ENCODE measurements around the gene SOX6.

DNA sequence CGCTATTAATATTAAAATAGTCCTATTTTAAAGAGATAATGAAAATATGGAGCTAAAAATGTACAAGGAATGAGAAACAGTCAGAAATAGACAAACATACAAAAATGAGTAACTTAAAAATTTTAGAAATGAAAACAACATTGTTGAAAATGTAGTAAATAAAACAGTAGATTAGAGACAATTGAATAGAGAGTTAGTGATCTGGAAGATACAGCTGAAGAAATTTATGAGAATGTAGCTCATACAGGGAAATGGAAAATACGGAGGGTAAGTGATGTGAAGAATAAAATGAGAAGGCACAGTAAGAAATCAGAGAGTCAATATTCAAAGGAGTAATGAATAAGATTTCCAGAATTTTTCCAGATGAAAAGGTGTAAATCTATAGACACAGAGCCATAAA, 424.8 kb downstream of the SOX6 start:
- TF ChIP-seq, protein P1, sequence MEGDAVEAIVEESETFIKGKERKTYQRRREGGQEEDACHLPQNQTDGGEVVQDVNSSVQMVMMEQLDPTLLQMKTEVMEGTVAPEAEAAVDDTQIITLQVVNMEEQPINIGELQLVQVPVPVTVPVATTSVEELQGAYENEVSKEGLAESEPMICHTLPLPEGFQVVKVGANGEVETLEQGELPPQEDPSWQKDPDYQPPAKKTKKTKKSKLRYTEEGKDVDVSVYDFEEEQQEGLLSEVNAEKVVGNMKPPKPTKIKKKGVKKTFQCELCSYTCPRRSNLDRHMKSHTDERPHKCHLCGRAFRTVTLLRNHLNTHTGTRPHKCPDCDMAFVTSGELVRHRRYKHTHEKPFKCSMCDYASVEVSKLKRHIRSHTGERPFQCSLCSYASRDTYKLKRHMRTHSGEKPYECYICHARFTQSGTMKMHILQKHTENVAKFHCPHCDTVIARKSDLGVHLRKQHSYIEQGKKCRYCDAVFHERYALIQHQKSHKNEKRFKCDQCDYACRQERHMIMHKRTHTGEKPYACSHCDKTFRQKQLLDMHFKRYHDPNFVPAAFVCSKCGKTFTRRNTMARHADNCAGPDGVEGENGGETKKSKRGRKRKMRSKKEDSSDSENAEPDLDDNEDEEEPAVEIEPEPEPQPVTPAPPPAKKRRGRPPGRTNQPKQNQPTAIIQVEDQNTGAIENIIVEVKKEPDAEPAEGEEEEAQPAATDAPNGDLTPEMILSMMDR (IDR thresholded peaks at IDR 0.05 in 4 of 5, conservative IDR thresholded peaks at IDR 0.05 in 1 of 5) = no peak
- TF ChIP-seq POLR2A (IDR thresholded peaks at IDR 0.05) = no peak
